ENCODE measurements around the gene PODXL2. TPM values are rescaled to one million over a fixed set of nuclear protein-coding genes. Genes with fewer than 3 reads are reported as not detected.

Gene PODXL2
- total and polyA plus RNA-seq, 2 of the 8 experiments (the other 6 are each of a cell fraction or from before 2014, with no cell fraction given), result 27.6 to 31.6 TPM

DNA sequence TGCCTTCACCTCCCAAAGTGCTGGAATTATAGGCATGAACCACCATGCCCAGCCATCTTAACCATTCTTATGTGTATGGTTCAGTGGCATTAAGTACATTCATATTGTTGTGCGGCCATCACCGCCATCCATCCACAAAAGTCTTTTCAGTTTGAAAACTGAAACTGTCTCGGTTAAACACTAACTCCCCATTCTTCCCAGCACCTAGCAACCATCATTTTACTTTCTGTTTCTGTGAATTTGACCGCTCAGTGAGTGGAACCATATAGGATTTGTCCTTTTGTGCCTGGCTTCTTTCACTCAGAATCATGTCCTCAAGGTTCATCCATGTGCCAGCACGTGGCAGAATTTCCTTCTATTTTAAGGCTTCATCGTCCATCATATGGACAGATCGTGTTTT is 24.9 kb upstream of the PODXL2 start:
- H2BK15ac ChIP-seq (ENCODE audit: low read length), result no peak overlapping the region
- H3K4me2 ChIP-seq (ENCODE audit: insufficient read depth in 1 of 2, low read depth in 2 of 2, low read length in 2 of 2), result no peak overlapping the region
- FAIRE-seq (no peak), DNase-seq (ENCODE audit: low read depth in 1 of 2, low spot score in 2 of 2) (no peak)
- H2AFZ ChIP-seq (ENCODE audit: low read length), result no peak overlapping the region
- no peak overlapping the region for H4K91ac ChIP-seq (replicated peaks; ENCODE audit: insufficient read length, low read length)
- no peaks in the 10 kb centered on the region for H3K23me2 ChIP-seq (ENCODE audit: low read depth, low read length)
- no peak overlapping the region for H3K4ac ChIP-seq (replicated peaks; ENCODE audit: insufficient read length, low read depth, low read length)
- H4K20me1 ChIP-seq (replicated peaks in 1 of 2; ENCODE audit: control insufficient read depth in 1 of 2, insufficient read depth in 2 of 2, low read length in 2 of 2), result peaks cover 16 to 37% of the 10 kb centered on the region in 2 experiments
- no peak overlapping the region for H3K23ac ChIP-seq (ENCODE audit: insufficient read length)
- H3K79me1 ChIP-seq (ENCODE audit: low read depth, low read length), result peaks cover 13% of the 10 kb centered on the region
- H2BK12ac ChIP-seq (ENCODE audit: low read depth, low read length), result no peak overlapping the region
- no peak overlapping the region for H4K8ac ChIP-seq (ENCODE audit: extremely low read depth, insufficient read depth, low read length)
- no peak overlapping the region for H3K9ac ChIP-seq (replicated peaks in 1 of 4; ENCODE audit: extremely low read depth in 1 of 4, low read depth in 3 of 4, low read length in 3 of 4)
- no peak overlapping the region for H2BK20ac ChIP-seq (ENCODE audit: low read length)
- no peak overlapping the region for H2BK5ac ChIP-seq (ENCODE audit: low read depth, low read length)
- no peak overlapping the region for H2BK120ac ChIP-seq (replicated peaks; ENCODE audit: low read depth, low read length)
- H3K36me3 ChIP-seq (ENCODE audit: control insufficient read depth in 2 of 4, insufficient read depth in 4 of 4, low read length in 3 of 4), result peaks cover 67 to 95% (median 80%) of the 10 kb centered on the region in 4 experiments
- H3K4me1 ChIP-seq (replicated peaks in 1 of 4; ENCODE audit: control insufficient read depth in 3 of 4, insufficient read depth in 4 of 4, low read length in 3 of 4), result peaks cover 5 to 9% (median 6%) of the 10 kb centered on the region in 4 experiments
- TF ChIP-seq TAF1 (IDR thresholded peaks at IDR 0.05; ENCODE audit: low read depth, low read length) (no peak), YY1 (IDR thresholded peaks at IDR 0.05; ENCODE audit: low read depth, low read length) (no peak)
- TF ChIP-seq, protein P1, sequence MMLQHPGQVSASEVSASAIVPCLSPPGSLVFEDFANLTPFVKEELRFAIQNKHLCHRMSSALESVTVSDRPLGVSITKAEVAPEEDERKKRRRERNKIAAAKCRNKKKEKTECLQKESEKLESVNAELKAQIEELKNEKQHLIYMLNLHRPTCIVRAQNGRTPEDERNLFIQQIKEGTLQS (IDR thresholded peaks at IDR 0.05; ENCODE audit: insufficient read depth, low read depth, low read length), result no peak
- no peaks in the 10 kb centered on the region for H3K9me3 ChIP-seq (ENCODE audit: insufficient read depth in 2 of 2, low read depth in 1 of 2, low read length in 1 of 2)
- ChIA-PET CTCF (ENCODE audit: partially characterized antibody) (interaction anchor here (4.8 kb wide), 1 partner anchor 29 kb away, joined by 21 read pairs; no protein-coding TSS in a partner anchor), POLR2A (ENCODE audit: partially characterized antibody) (interaction anchor here (0.9 to 12.5 kb wide), 4 partner anchors 5 to 17 kb away, joined by 3 to 182 read pairs (median 92); no protein-coding TSS in a partner anchor)
- WGBS, 2 experiments (ENCODE audit: extremely low coverage in 1 of 2, insufficient coverage in 1 of 2, insufficient read length in 1 of 2, insufficient replicate concordance in 2 of 2, low coverage in 1 of 2, low lambda C conversion rate in 2 of 2, missing lambda C conversion rate in 1 of 2), result 97% methylated on average over 7 of the region's 7 CpGs; no CpG with 5 or more reads in 1 of the 2 experiments
- H3K18ac ChIP-seq (ENCODE audit: extremely low read depth, low read length), result no peak overlapping the region
- H3K79me2 ChIP-seq (ENCODE audit: control insufficient read depth in 1 of 2, insufficient read depth in 2 of 2, low read length in 2 of 2), result peaks cover 12 to 49% of the 10 kb centered on the region in 2 experiments
- no peak overlapping the region for H3K4me3 ChIP-seq (ENCODE audit: extremely low read depth in 1 of 4, insufficient read depth in 2 of 4, low read depth in 3 of 4, low read length in 4 of 4)
- no peak overlapping the region for H3K56ac ChIP-seq (replicated peaks; ENCODE audit: insufficient read length, low read depth, low read length)
- no peak overlapping the region for H3K14ac ChIP-seq (ENCODE audit: insufficient read length)
- H4K5ac ChIP-seq (ENCODE audit: insufficient read length, low read depth, low read length), result no peak overlapping the region
- H3K27ac ChIP-seq (ENCODE audit: low read depth, low read length), result no peak overlapping the region
- no peak overlapping the region for H2AK5ac ChIP-seq (ENCODE audit: low read depth, low read length)
- H3K27me3 ChIP-seq (replicated peaks in 1 of 4; ENCODE audit: control insufficient read depth in 3 of 4, extremely low read depth in 1 of 4, insufficient read depth in 3 of 4, low read length in 3 of 4), result no peaks in the 10 kb centered on the region

Measured in H1 (cell line).